GM23248 (cell line): ENCODE data around the gene STK25. TPM values are rescaled to one million over a fixed set of nuclear protein-coding genes. Genes with fewer than 3 reads are reported as not detected.

ENCODE experiments used
- DNase-seq: peaks from one replicate; pipeline ENCODE4 v3.0.0-alpha.2; 2015
- H2AFZ ChIP-seq: fragments of 200-600 bp; sonication (generic); 2 replicates; pipeline ENCODE4 v1.6.1; 2016; ENCODE audit warnings: antibody characterized with exemption
- H3F3A ChIP-seq: fragments of 200-600 bp; sonication (generic); 2 replicates; pipeline ENCODE4 v1.6.1; 2016; ENCODE audit warnings: mild to moderate bottlenecking, antibody characterized with exemption, mixed run types; ENCODE audit not compliant: insufficient read depth
- H3K27ac ChIP-seq: fragments of 200-600 bp; sonication (generic); 2 replicates; pipeline ENCODE4 v1.5.1; 2016; ENCODE audit warnings: mild to moderate bottlenecking
- H3K27me3 ChIP-seq: fragments of 200-600 bp; sonication (generic); replicated peaks from 2 replicates; pipeline ENCODE4 v1.6.1; 2016; ENCODE audit warnings: mild to moderate bottlenecking; ENCODE audit not compliant: insufficient read depth
- H3K36me3 ChIP-seq: fragments of 200-600 bp; sonication (generic); 2 replicates; pipeline ENCODE4 v1.6.1; 2016; ENCODE audit warnings: low read depth, mild to moderate bottlenecking
- H3K4me1 ChIP-seq: fragments of 200-600 bp; sonication (generic); 2 replicates; pipeline ENCODE4 v1.6.1; 2016; ENCODE audit warnings: mild to moderate bottlenecking; ENCODE audit not compliant: insufficient read depth
- H3K4me2 ChIP-seq: fragments of 200-600 bp; sonication (generic); one replicate; pipeline ENCODE4 v1.6.1; 2016; ENCODE audit warnings: mild to moderate bottlenecking; ENCODE audit not compliant: unreplicated experiment
- H3K4me3 ChIP-seq: fragments of 200-600 bp; sonication (generic); 2 replicates; pipeline ENCODE4 v1.5.1; 2016; ENCODE audit warnings: mild to moderate bottlenecking
- H3K79me2 ChIP-seq: fragments of 200-600 bp; sonication (generic); 2 replicates; pipeline ENCODE4 v1.6.1; 2016; ENCODE audit warnings: mild to moderate bottlenecking; ENCODE audit not compliant: insufficient read depth
- H3K9ac ChIP-seq: fragments of 200-600 bp; sonication (generic); 2 replicates; pipeline ENCODE4 v1.6.1; 2016; ENCODE audit warnings: mild to moderate bottlenecking
- H3K9me2 ChIP-seq: fragments of 200-600 bp; sonication (generic); 2 replicates; pipeline ENCODE4 v1.6.1; 2016; ENCODE audit warnings: mixed run types, mild to moderate bottlenecking, moderate library complexity; ENCODE audit not compliant: insufficient read depth
- H3K9me3 ChIP-seq: fragments of 200-600 bp; sonication (generic); one replicate; pipeline ENCODE4 v1.6.1; 2017; ENCODE audit warnings: low read depth
- H4K20me1 ChIP-seq: fragments of 200-600 bp; sonication (generic); 2 replicates; pipeline ENCODE4 v1.6.0; 2016; ENCODE audit not compliant: insufficient read depth
- EZH2 ChIP-seq: fragments of 200-600 bp; sonication (generic); IDR thresholded peaks from 2 replicates; pipeline ENCODE4 v1.6.1; 2018; ENCODE audit warnings: antibody characterized with exemption, mild to moderate bottlenecking; ENCODE audit not compliant: insufficient read depth, poor library complexity, severe bottlenecking
- EZH2phosphoT487 ChIP-seq: fragments of 200-600 bp; sonication (generic); IDR thresholded peaks from 2 replicates; pipeline ENCODE4 v1.6.1; 2018; ENCODE audit warnings: antibody characterized with exemption, moderate library complexity, mild to moderate bottlenecking, low read depth; ENCODE audit not compliant: insufficient read depth
- WGBS, 2 experiments: methylation state at CpG; one replicate each; pipeline ENCODE4 v1.1.6; 2015 to 2017; ENCODE audit warnings: low lambda C conversion rate in 2 of 2, low coverage in 1 of 2; ENCODE audit errors: missing lambda C conversion rate in 2 of 2; 5-methylcytosine and 5-hydroxymethylcytosine counted together
- in situ Hi-C: fragments of 300-500 bp; cut with MboI; formaldehyde crosslinking; loops from 2 replicates; pipeline ENCODE4 v1.15.0; 2020
- polyA plus RNA-seq: library from polyadenylated mRNA; unstranded; fragments of >200 nt; fragmentation: Nextera tagmentation; extraction: Ambion mirVana; gene quantifications from 2 replicates; pipeline ENCODE4 v1.2.1, GENCODE V29; 2016
- total RNA-seq: library from RNA; depleted of rRNA; stranded (reverse); fragments of >200 nt; shearing (Covaris generic); gene quantifications from 2 replicates; pipeline ENCODE4 v1.2.3, GENCODE V29; 2014

The STK25 gene
- total and polyA plus RNA-seq, 2 experiments from 2014 or later, result 120 to 239 TPM

DNA sequence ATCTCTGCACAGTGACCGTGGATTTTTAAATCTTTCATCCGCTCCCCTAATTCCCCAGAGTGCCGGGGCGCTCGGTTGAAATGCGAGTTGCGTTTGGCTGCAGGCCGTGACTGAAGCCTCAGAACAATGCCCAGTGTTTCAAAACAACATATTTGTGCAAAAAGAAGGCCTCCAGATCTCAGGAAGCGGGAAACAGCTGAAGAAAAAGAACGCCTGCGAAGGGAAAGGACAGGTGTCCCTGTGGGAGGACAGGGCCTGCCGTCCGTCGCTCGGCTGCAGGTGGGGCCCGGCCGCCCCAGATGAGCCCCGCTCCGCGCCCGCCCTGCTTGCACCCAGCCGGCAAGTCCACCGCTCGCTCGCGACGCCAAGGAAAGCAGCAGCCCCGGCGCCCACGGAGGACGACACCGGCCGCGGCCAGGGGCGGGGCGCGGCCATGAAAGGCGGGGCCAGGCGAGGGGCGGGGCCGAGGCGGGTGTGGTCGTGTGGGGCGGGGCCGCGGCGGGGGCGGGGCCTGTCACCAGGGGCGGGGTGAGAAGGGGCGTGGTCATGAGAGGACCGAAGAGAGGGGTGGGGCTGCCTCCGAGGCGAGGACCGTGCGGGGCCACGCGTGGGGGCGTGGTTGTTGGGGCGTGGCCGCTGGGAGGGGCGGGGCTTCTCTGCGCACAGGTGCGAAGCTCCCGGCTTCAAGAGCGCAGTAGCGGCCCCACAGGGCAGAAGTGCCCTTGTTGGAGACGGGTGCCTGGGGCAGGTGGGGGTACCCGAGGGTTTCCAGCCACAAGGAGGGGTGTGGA lies 32.6 kb upstream of the STK25 start:
- Histone ChIP-seq H4K20me1 (no peaks in the 10 kb centered on the region), H3K9me2 (no peaks in the 10 kb centered on the region), H3K27me3 (peaks cover 6% of the 10 kb centered on the region), H3K4me1 (no peaks in the 10 kb centered on the region), H3K9ac (no peak overlapping the region), H3K27ac (no peak overlapping the region), H3F3A (peaks cover 14% of the 10 kb centered on the region; the same call in 1 of the 2 replicates), H2AFZ (peak overlapping the region; percentile 27), H3K36me3 (no peaks in the 10 kb centered on the region), H3K4me2 (no peak overlapping the region), H3K79me2 (no peaks in the 10 kb centered on the region), H3K4me3 (peak overlapping the region; percentile 30), H3K9me3 (no peaks in the 10 kb centered on the region)
- DNase-seq, result peak; percentile 64
- no peak for TF ChIP-seq EZH2phosphoT487
- no peak for TF ChIP-seq EZH2
- WGBS, 2 experiments, result 16 to 22% methylated on average over 35 to 58 of the region's 68 CpGs
- in situ Hi-C loops, result no loop called here

DNA sequence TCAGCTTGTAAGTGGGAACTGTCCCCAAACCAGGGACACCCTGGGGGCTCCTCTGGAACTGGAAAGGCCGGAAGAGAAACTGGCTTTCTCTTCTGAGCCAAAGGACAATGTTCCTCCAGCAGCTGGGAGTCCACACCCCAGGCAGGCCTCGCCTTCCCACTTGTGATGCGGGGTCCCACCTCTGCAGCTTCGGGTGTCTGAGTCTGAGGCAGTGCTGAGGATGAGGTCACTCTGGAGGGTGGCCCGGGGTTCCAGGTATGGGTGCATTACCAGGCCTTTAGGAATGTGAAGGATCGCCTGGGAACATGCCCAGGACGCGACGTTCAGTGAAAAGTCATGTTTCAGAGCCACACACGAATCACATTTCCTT lies 32.0 kb upstream of the STK25 start:
- Histone ChIP-seq H3K27ac (no peak overlapping the region), H3K9ac (no peak overlapping the region), H3K4me2 (no peak overlapping the region), H3K4me3 (peak overlapping the region; percentile 30; the same call in 1 of the 2 replicates), H3K9me2 (no peaks in the 10 kb centered on the region), H2AFZ (peak overlapping the region; percentile 27; the same call in 1 of the 2 replicates), H4K20me1 (no peaks in the 10 kb centered on the region), H3K79me2 (no peaks in the 10 kb centered on the region), H3K4me1 (no peaks in the 10 kb centered on the region), H3F3A (peaks cover 14% of the 10 kb centered on the region; the same call in 1 of the 2 replicates), H3K27me3 (peaks cover 6% of the 10 kb centered on the region), H3K9me3 (no peaks in the 10 kb centered on the region), H3K36me3 (no peaks in the 10 kb centered on the region)
- DNase-seq, result no peak
- 53 to 62% methylated on average over 10 of the region's 10 CpGs for WGBS, 2 experiments
- no peak for TF ChIP-seq EZH2phosphoT487
- TF ChIP-seq EZH2, result no peak
- in situ Hi-C loops, result no loop called here

- Histone ChIP-seq H3K27me3 (peaks cover 6% of the 10 kb centered on the region), H3F3A (peaks cover 10% of the 10 kb centered on the region; the same call in 1 of the 2 replicates), H3K9ac (no peak overlapping the region), H2AFZ (no peak overlapping the region), H3K4me3 (no peak overlapping the region), H3K4me2 (no peak overlapping the region), H3K79me2 (no peaks in the 10 kb centered on the region), H3K9me2 (no peaks in the 10 kb centered on the region), H3K9me3 (no peaks in the 10 kb centered on the region), H3K36me3 (no peaks in the 10 kb centered on the region), H3K27ac (no peak overlapping the region), H3K4me1 (no peaks in the 10 kb centered on the region), H4K20me1 (no peaks in the 10 kb centered on the region)
- 95 to 97% methylated on average over 11 of the region's 11 CpGs for WGBS, 2 experiments
- in situ Hi-C loops, result no loop called here
- no peak for DNase-seq
- TF ChIP-seq EZH2 (no peak), EZH2phosphoT487 (no peak)
Measured at GRCh38 chr2:241539616-241540374, 31.4 kb upstream of the STK25 start.

DNA sequence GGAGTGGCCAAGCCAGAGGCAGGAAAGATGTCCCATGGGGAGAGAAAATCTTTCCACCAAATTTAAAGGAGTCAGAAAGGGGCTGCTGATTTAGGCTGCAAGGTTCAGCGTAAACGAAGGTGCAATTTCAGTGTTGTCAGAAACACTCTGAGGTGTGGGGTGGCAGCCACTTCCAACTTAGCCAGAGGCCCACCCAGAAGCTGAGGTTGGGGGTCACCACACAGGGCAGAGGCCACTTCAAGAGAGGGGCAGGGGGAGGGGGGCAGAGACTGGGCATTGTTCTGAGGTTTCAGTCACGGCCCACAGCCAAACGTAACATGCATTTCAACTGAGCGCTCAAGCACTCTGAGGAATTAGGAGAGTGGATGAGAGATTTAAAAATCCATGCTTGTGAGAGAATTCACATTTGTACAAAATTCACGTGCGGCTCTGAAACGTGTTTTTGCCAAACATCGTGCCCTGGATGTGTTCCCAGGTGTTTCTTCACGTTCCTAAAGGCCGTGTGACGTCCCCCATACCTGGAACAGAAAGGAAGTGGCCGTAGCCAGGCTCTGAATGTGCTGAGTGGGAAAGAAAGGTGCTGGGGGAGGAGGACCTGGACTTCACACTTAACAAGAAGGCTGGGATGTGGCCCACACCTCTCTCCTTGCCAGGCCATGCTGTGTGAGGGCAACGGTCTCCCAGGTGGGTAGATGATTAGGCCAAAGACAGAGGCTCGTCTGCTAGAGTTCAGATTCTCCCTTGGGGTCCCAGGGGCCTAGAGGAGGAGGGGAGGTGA lies 30.6 kb upstream of the STK25 start:
- Histone ChIP-seq H3K9me2 (no peaks in the 10 kb centered on the region), H3K4me2 (no peak overlapping the region), H3K4me3 (no peak overlapping the region), H3K4me1 (no peaks in the 10 kb centered on the region), H2AFZ (no peak overlapping the region), H3F3A (peaks cover 2% of the 10 kb centered on the region; the same call in 1 of the 2 replicates), H3K9ac (no peak overlapping the region), H3K9me3 (no peaks in the 10 kb centered on the region), H3K27me3 (peaks cover 6% of the 10 kb centered on the region), H3K79me2 (no peaks in the 10 kb centered on the region), H4K20me1 (no peaks in the 10 kb centered on the region), H3K36me3 (no peaks in the 10 kb centered on the region), H3K27ac (no peak overlapping the region)
- in situ Hi-C loops, result no loop called here
- TF ChIP-seq EZH2 (no peak), EZH2phosphoT487 (no peak)
- DNase-seq, result no peak
- 83 to 85% methylated on average over 15 of the region's 15 CpGs for WGBS, 2 experiments
